SU-DHL-6 (cell line): ENCODE results near the gene ZBTB47.

Experiments
- H2AFZ ChIP-seq: fragments of 200-600 bp; sonication (generic); 2 replicates; pipeline ENCODE4 v1.6.1; 2014; ENCODE audit warnings: low read depth, mild to moderate bottlenecking, moderate library complexity, mixed read lengths, antibody characterized with exemption, low read length; ENCODE audit not compliant: severe bottlenecking
- H3F3A ChIP-seq: fragments of 200-600 bp; shearing (Covaris generic); 2 replicates; pipeline ENCODE4 v1.6.0; 2016; ENCODE audit warnings: antibody characterized with exemption, mild to moderate bottlenecking; ENCODE audit not compliant: insufficient read depth
- H3K27ac ChIP-seq: fragments of 200-600 bp; sonication (generic); 2 replicates; pipeline ENCODE4 v1.5.1; 2016; ENCODE audit warnings: low read depth, mild to moderate bottlenecking, low read length, moderate library complexity, mixed read lengths
- H3K27me3 ChIP-seq: fragments of 200-600 bp; sonication (generic), shearing (Covaris generic); 2 replicates; pipeline ENCODE4 v1.6.0; 2014; ENCODE audit warnings: mild to moderate bottlenecking, low read length
- H3K36me3 ChIP-seq: fragments of 200-600 bp; sonication (generic); 2 replicates; pipeline ENCODE4 v1.6.1; 2014; ENCODE audit warnings: mild to moderate bottlenecking, low read length, mixed read lengths
- H3K4me2 ChIP-seq: fragments of 300-600, 200-600 bp; shearing (Covaris generic), sonication (generic); 2 replicates; pipeline ENCODE4 v1.6.0; 2014; ENCODE audit warnings: low read length, low read depth, mild to moderate bottlenecking; ENCODE audit not compliant: poor library complexity, severe bottlenecking
- H3K4me3 ChIP-seq: fragments of 200-600 bp; sonication (generic); 2 replicates; pipeline ENCODE4 v1.5.1; 2014; ENCODE audit warnings: antibody characterized with exemption, low read length, mild to moderate bottlenecking, mixed read lengths; ENCODE audit not compliant: insufficient read depth, poor library complexity, severe bottlenecking
- H3K79me2 ChIP-seq: fragments of 200-600 bp; sonication (generic); 2 replicates; pipeline ENCODE4 v1.6.1; 2014; ENCODE audit warnings: mild to moderate bottlenecking, low read length, moderate library complexity; ENCODE audit not compliant: insufficient read depth
- H3K9ac ChIP-seq: fragments of 200-600 bp; sonication (generic); 2 replicates; pipeline ENCODE4 v1.7.0; 2014; ENCODE audit warnings: mild to moderate bottlenecking, low read length
- H3K9me2 ChIP-seq: fragments of 200-600 bp; sonication (generic); replicated peaks from 2 replicates; pipeline ENCODE4 v1.6.1; 2014; ENCODE audit warnings: low read length; ENCODE audit not compliant: insufficient read depth
- H3K9me3 ChIP-seq: fragments of 200-600 bp; sonication (generic); 2 replicates; pipeline ENCODE4 v1.6.1; 2014; ENCODE audit warnings: low read length, mixed read lengths; ENCODE audit not compliant: insufficient read depth
- H4K20me1 ChIP-seq: fragments of 200-600 bp; sonication (generic); 2 replicates; pipeline ENCODE4 v1.6.1; 2014; ENCODE audit warnings: low read depth, mild to moderate bottlenecking, antibody characterized with exemption, low read length, moderate library complexity, mixed read lengths
- CTCF ChIP-seq: fragments of 200-600 bp; sonication (generic); IDR thresholded peaks from one replicate; pipeline ENCODE4 v1.5.1; 2017; ENCODE audit warnings: antibody characterized with exemption, mild to moderate bottlenecking, low read length, moderate library complexity; ENCODE audit not compliant: insufficient read depth, poor library complexity, severe bottlenecking
- EZH2phosphoT487 ChIP-seq: fragments of 200-600 bp; sonication (generic), shearing (Covaris generic); conservative IDR thresholded peaks from 2 replicates; pipeline ENCODE4 v1.6.1; 2018; ENCODE audit warnings: mild to moderate bottlenecking, antibody characterized with exemption, low read length, moderate library complexity, mixed read lengths

Gene ZBTB47

DNA sequence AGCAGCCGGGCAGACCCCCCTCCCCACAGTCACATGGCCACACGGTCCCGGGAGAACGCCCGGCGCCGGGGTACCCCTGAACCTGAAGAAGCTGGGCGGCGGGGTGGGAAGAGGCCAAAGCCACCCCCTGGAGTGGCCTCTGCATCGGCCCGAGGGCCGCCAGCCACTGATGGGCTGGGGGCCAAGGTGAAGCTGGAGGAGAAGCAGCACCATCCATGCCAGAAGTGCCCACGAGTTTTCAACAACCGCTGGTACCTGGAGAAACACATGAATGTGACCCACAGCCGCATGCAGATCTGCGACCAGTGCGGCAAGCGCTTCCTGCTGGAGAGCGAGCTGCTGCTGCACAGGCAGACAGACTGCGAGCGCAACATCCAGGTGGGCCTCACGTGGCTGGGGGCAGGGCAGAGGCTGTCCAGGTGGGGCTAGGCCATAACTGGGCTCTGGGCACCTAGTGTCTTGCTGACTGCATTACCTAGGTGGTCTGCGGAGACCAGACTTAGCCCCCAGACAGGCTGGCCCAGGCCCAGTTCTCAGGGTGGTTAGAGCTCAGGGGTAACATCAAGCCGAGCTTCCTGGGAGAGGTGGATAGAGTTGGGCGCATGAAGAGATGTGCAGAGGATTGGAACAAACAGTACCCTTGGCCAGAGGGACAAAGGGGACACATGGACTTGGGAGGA, 6.1 kb downstream of the ZBTB47 start:
- H3K9me2 ChIP-seq = no peaks in the 10 kb centered on the region
- no peaks in the 10 kb centered on the region for H3K79me2 ChIP-seq
- no peak overlapping the region for H3K4me3 ChIP-seq
- no peak overlapping the region for H3K27ac ChIP-seq
- H4K20me1 ChIP-seq = no peaks in the 10 kb centered on the region
- no peaks in the 10 kb centered on the region for H3K9me3 ChIP-seq
- no peaks in the 10 kb centered on the region for H3K36me3 ChIP-seq
- H3K27me3 ChIP-seq = no peaks in the 10 kb centered on the region
- TF ChIP-seq CTCF (no peak), EZH2phosphoT487 (no peak)
- H3K4me2 ChIP-seq = no peak overlapping the region
- no peaks in the 10 kb centered on the region for H3F3A ChIP-seq
- H2AFZ ChIP-seq = no peak overlapping the region
- H3K9ac ChIP-seq = no peak overlapping the region

- H3K27me3 ChIP-seq = no peaks in the 10 kb centered on the region
- no peaks in the 10 kb centered on the region for H3K36me3 ChIP-seq
- no peak overlapping the region for H2AFZ ChIP-seq
- H3K9me2 ChIP-seq = no peaks in the 10 kb centered on the region
- no peaks in the 10 kb centered on the region for H4K20me1 ChIP-seq
- no peak overlapping the region for H3K4me3 ChIP-seq
- H3K9ac ChIP-seq = no peak overlapping the region
- no peaks in the 10 kb centered on the region for H3F3A ChIP-seq
- TF ChIP-seq CTCF (no peak), EZH2phosphoT487 (no peak)
- no peaks in the 10 kb centered on the region for H3K9me3 ChIP-seq
- H3K4me2 ChIP-seq = no peak overlapping the region
- H3K27ac ChIP-seq = no peak overlapping the region
- no peaks in the 10 kb centered on the region for H3K79me2 ChIP-seq
These were observed 6.7 kb downstream of the ZBTB47 start for GRCh38 chr3:42660131-42660715.

DNA sequence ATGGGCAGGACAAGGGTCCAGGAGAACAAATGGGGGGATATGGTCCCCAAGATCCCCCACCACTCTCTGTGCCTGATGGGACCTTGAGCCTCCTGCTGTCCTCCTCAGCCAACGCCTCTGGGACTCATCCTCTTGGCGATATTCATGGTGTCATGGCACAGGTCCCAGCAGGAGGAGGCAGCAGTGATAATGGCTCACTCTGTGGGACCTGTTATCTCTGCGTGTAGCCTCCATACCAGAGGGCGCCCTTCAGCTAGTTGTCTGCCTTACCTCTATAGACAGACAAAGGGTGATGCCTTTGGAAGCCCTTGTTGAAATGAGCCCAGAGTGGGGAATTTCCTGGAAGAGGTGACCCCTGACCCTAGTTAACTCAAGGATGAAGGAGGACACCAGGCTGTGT, 7.4 kb downstream of the ZBTB47 start:
- Histone ChIP-seq H3F3A (no peaks in the 10 kb centered on the region), H3K4me3 (no peak overlapping the region), H3K36me3 (no peaks in the 10 kb centered on the region), H3K9ac (no peak overlapping the region), H3K9me2 (no peaks in the 10 kb centered on the region), H3K27ac (no peak overlapping the region), H2AFZ (no peak overlapping the region), H3K79me2 (no peaks in the 10 kb centered on the region), H3K9me3 (no peaks in the 10 kb centered on the region), H4K20me1 (no peaks in the 10 kb centered on the region), H3K4me2 (no peak overlapping the region), H3K27me3 (no peaks in the 10 kb centered on the region)
- no peak for TF ChIP-seq EZH2phosphoT487
- TF ChIP-seq CTCF = peak; percentile 23
